Cerebellar nuclear complex (tissue), 1 donor: ENCODE measurements around the gene TM7SF3.

Source experiments
- DNase-seq, 2 experiments: peaks; one replicate each; lab custom pipeline; 2025; lab: John Stamatoyannopoulos, UW

Gene TM7SF3

GRCh38 chr12:26928661-26929060 lies 85.5 kb downstream of the TM7SF3 start:
- no peak for DNase-seq
